HCT116 (cell line): Measurements from ENCODE around the gene SERGEF. TPM values are rescaled to one million over a fixed set of nuclear protein-coding genes. Genes with fewer than 3 reads are reported as not detected.

Experiments
- ATAC-seq: fragments of 200-7000 bp; cut with Tn5 transposase; 2 replicates; pipeline ENCODE4 v1.9.1; 2020; ENCODE audit warnings: mild to moderate bottlenecking, moderate library complexity
- BruUV-seq: library from RNA; stranded (reverse); fragments of 400-500 nt; replicated peaks from 2 replicates; lab custom pipeline; 2021; lab: Mats Ljungman, UMichigan
- CTCF ChIA-PET: fragments of 300-600 bp; sonication (Branson Sonifier 250); formaldehyde crosslinking; loops from one replicate; lab custom pipeline; 2021; ENCODE audit warnings: antibody characterized with exemption; lab: Charles Lee
- POLR2A ChIA-PET: fragments of 300-600, 350-600 bp; sonication (Branson Sonifier 250); formaldehyde crosslinking; loops from one replicate; lab custom pipeline; 2021; ENCODE audit warnings: antibody characterized with exemption; lab: Charles Lee
- RAD21 ChIA-PET, 2 experiments: fragments of 300-600 bp; sonication (Branson Sonifier 250); formaldehyde crosslinking; loops; one replicate each; lab custom pipeline; 2023; ENCODE audit warnings: low total read pairs in 2 of 2; ENCODE audit not compliant: uncharacterized antibody in 2 of 2, unreplicated experiment in 2 of 2, low non-redundant PET in 1 of 2; lab: Charles Lee
- DNase-seq: peaks from one replicate; pipeline ENCODE4 v3.0.0-alpha.2; 2010; ENCODE audit warnings: low read depth, low spot score
- H2AFZ ChIP-seq: fragments of 200-600 bp; shearing (Covaris generic), sonication (generic); 2 replicates; pipeline ENCODE4 v1.6.1; 2017; ENCODE audit warnings: low read depth, mixed run types, mixed read lengths, antibody characterized with exemption, low read length; ENCODE audit not compliant: poor library complexity, severe bottlenecking
- H3K27ac ChIP-seq: 2 replicates; pipeline ENCODE4 v1.5.1; 2012; ENCODE audit warnings: low read depth, low read length
- H3K27me3 ChIP-seq: fragments of 200-600 bp; sonication (generic); 2 replicates; pipeline ENCODE4 v1.6.1; 2016; ENCODE audit warnings: mixed run types, low read length, mixed read lengths; ENCODE audit not compliant: insufficient read depth
- H3K36me3 ChIP-seq, 2 experiments: fragments of 200-500 bp in 1 of 2; fragments of 200-600 bp in 1 of 2; sonication (Bioruptor generic) in 1 of 2; sonication (generic) in 1 of 2; 2 replicates each; pipeline versions ENCODE4 v1.5.1 to v1.6.1; 2014 to 2016; ENCODE audit warnings: low read length in 2 of 2, inconsistent platforms in 1 of 2, mixed read lengths in 1 of 2, mixed run types in 1 of 2; ENCODE audit not compliant: insufficient read depth in 2 of 2, control insufficient read depth in 1 of 2
- H3K4me1 ChIP-seq, 2 experiments: fragments of 200-600 bp in 1 of 2; sonication (generic) in 1 of 2; 2 replicates each; pipeline versions ENCODE4 v1.5.1 to v1.6.1; 2012 to 2017; ENCODE audit warnings: low read length in 2 of 2, inconsistent platforms in 1 of 2, mild to moderate bottlenecking in 1 of 2, mixed read lengths in 1 of 2, mixed run types in 1 of 2, moderate library complexity in 1 of 2; ENCODE audit not compliant: insufficient read depth in 2 of 2, control insufficient read depth in 1 of 2
- H3K4me2 ChIP-seq: fragments of 200-600 bp; sonication (generic); 2 replicates; pipeline ENCODE4 v1.6.1; 2017; ENCODE audit warnings: mixed run types, low read length, mixed read lengths
- H3K4me3 ChIP-seq, 2 experiments: fragments of 200-600 bp in 1 of 2; sonication (generic) in 1 of 2; replicated peaks in 1 of 2; 2 replicates each; pipeline ENCODE4 v1.5.1; 2011 to 2016; ENCODE audit warnings: low read length in 2 of 2, control low read depth in 1 of 2, low read depth in 1 of 2, mild to moderate bottlenecking in 1 of 2, mixed read lengths in 1 of 2, mixed run types in 1 of 2
- H3K79me2 ChIP-seq: fragments of 200-600 bp; sonication (generic); 2 replicates; pipeline ENCODE4 v1.6.1; 2017; ENCODE audit warnings: mild to moderate bottlenecking, mixed run types, low read length, moderate library complexity, mixed read lengths; ENCODE audit not compliant: insufficient read depth
- H3K9ac ChIP-seq: fragments of 200-600 bp; sonication (generic); 2 replicates; pipeline ENCODE4 v1.6.1; 2016; ENCODE audit warnings: low read length, mixed read lengths
- H3K9me2 ChIP-seq: fragments of 200-600 bp; sonication (generic), shearing (Covaris generic); 2 replicates; pipeline ENCODE4 v1.6.1; 2017; ENCODE audit warnings: mixed run types, mild to moderate bottlenecking, moderate library complexity; ENCODE audit not compliant: insufficient read depth
- H3K9me3 ChIP-seq, 2 experiments: fragments of 200-500 bp in 1 of 2; fragments of 200-600 bp in 1 of 2; sonication (Bioruptor generic) in 1 of 2; sonication (generic) in 1 of 2; 2 replicates each; pipeline ENCODE4 v1.6.1; 2014 to 2017; ENCODE audit warnings: low read length in 2 of 2, mixed read lengths in 2 of 2, inconsistent platforms in 1 of 2, low read depth in 1 of 2, mild to moderate bottlenecking in 1 of 2, mixed run types in 1 of 2, moderate library complexity in 1 of 2; ENCODE audit not compliant: control insufficient read depth in 1 of 2, insufficient read depth in 1 of 2
- H4K20me1 ChIP-seq: fragments of 200-600 bp; sonication (generic), shearing (Covaris generic); 2 replicates; pipeline ENCODE4 v1.6.1; 2017; ENCODE audit warnings: mixed run types, mild to moderate bottlenecking, moderate library complexity; ENCODE audit not compliant: insufficient read depth
- CBX3 ChIP-seq: IDR thresholded peaks from 2 replicates; pipeline ENCODE4 v1.6.1; 2012; ENCODE audit warnings: low read depth
- ELF1 ChIP-seq: IDR thresholded peaks from 2 replicates; pipeline ENCODE4 v1.6.1; 2012; ENCODE audit warnings: low read depth, borderline replicate concordance
- EZH2 ChIP-seq: fragments of 200-600 bp; sonication (generic); IDR thresholded peaks from 2 replicates; pipeline ENCODE4 v1.6.1; 2017; ENCODE audit warnings: antibody characterized with exemption, mixed run types
- MAX ChIP-seq: IDR thresholded peaks from 2 replicates; pipeline ENCODE4 v1.6.1; 2012
- RAD21 ChIP-seq: IDR thresholded peaks from 2 replicates; pipeline ENCODE4 v1.6.1; 2012; ENCODE audit warnings: low read depth, mild to moderate bottlenecking
- SP1 ChIP-seq: IDR thresholded peaks from 2 replicates; pipeline ENCODE4 v1.6.1; 2012; ENCODE audit warnings: low read depth
- SRF ChIP-seq: IDR thresholded peaks from 2 replicates; pipeline ENCODE4 v1.6.1; 2012; ENCODE audit warnings: low read depth
- ZFX ChIP-seq: fragments of 450-650 bp; IDR thresholded peaks from 2 replicates; pipeline ENCODE4 v1.6.1; 2017
- ZNF274 ChIP-seq: fragments of 200-500 bp; sonication (Bioruptor generic); IDR thresholded peaks from 2 replicates; pipeline ENCODE4 v1.6.1; 2014; ENCODE audit warnings: mild to moderate bottlenecking, low read depth, low read length, inconsistent platforms
- intact Hi-C: fragments of 100-400 bp; cut with micrococcal nuclease; formaldehyde crosslinking; loops from 2 replicates; pipeline ENCODE4 v1.10.0; 2022
- total RNA-seq: library from RNA; stranded (reverse); gene quantifications from one replicate; pipeline ENCODE4 v1.2.1, GENCODE V29; 2021; ENCODE audit not compliant: unreplicated experiment

Gene SERGEF
- total RNA-seq, 1 experiment from 2014 or later, result 32.8 TPM

DNA sequence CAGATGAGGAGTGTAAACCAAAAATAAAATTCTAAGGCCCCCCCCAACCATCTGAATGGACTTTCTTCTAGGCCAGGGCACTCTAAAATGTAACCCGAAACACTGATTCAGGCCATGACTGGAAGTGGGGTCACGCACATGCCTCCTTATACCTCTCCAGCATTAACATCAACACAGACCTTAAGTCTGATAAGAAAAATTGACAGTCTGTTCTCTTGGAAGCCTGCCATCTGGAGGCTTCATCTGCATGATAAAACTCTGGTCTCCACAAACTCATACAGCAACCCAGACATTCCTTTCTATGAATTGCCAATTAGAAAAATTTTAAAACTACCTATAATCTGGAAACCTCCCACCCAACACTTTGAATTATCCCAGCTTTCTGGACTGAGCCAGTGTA lies 3.9 kb upstream of the SERGEF start:
- RAD21 ChIA-PET, result no interaction called here

DNA sequence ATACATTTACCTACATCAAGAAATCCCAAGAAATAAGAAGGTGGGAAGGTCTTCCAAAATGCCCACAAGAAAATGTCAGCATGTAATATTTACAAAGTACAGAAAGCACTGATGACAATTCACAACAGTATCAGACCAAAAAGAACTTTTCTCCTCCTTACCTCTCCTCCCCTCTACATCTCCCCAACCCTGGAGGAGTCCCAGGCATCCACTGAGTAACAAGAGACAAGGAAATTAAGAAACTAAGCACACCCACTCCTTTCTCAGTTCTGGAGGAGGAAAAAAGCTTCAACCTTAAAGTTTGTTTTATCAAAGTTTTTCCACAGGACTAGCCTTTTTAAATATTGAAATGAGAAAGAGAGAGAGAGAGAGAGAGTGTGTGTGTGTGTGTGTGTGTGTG lies 2.0 kb upstream of the SERGEF start:
- Histone ChIP-seq H3K36me3 (no peaks in the 10 kb centered on the region), H3K9ac (no peak overlapping the region), H4K20me1 (no peaks in the 10 kb centered on the region), H3K9me2 (no peaks in the 10 kb centered on the region), H3K4me2 (no peak overlapping the region), H3K79me2 (no peaks in the 10 kb centered on the region), H3K9me3 (no peaks in the 10 kb centered on the region), H2AFZ (no peak overlapping the region), H3K4me1 (peaks cover 7 to 25% of the 10 kb centered on the region in 2 experiments), H3K4me3 (no peak overlapping the region), H3K27me3 (no peaks in the 10 kb centered on the region), H3K27ac (no peak overlapping the region)
- no peak for TF ChIP-seq CBX3
- CTCF ChIA-PET, result no interaction called here
- ATAC-seq, result no peak
- intact Hi-C loops, result no loop called here
- DNase-seq, result no peak
- RAD21 ChIA-PET, result no interaction called here
- POLR2A ChIA-PET, result no interaction called here
- BruUV-seq, result no TSS peak

More for the DNA sequence above, 3.9 kb upstream of the SERGEF start:
- Histone ChIP-seq H3K4me3 (no peak overlapping the region), H3K4me2 (no peak overlapping the region), H3K9me2 (no peaks in the 10 kb centered on the region), H3K9ac (no peak overlapping the region), H3K27me3 (no peaks in the 10 kb centered on the region), H3K36me3 (no peaks in the 10 kb centered on the region), H3K27ac (no peak overlapping the region), H2AFZ (no peak overlapping the region), H4K20me1 (no peaks in the 10 kb centered on the region), H3K4me1 (peaks cover 7 to 22% of the 10 kb centered on the region in 2 experiments), H3K9me3 (no peaks in the 10 kb centered on the region), H3K79me2 (no peaks in the 10 kb centered on the region)
- TF ChIP-seq ZNF274 (no peak), RAD21 (no peak), EZH2 (no peak), MAX (no peak), ELF1 (no peak), SRF (no peak), SP1 (no peak), ZFX (no peak)
- ChIA-PET POLR2A (no interaction called here), CTCF (no interaction called here)
- DNase-seq (no peak), ATAC-seq (no peak)
- intact Hi-C loops, result no loop called here
- no TSS peak for BruUV-seq
